HL-60 (cell line): ENCODE measurements around the gene DAB2.

ENCODE experiments used
- DNase-seq, 2 experiments: peaks; one replicate each; pipeline ENCODE4 v3.0.0-alpha.2; 2010 to 2020; ENCODE audit warnings: low read depth in 1 of 2, low spot score in 1 of 2
- H3K27ac ChIP-seq: fragments of 250-450 bp; sonication (Bioruptor Pico); replicated peaks from 2 replicates; pipeline ENCODE4 v1.5.1; 2020; ENCODE audit warnings: mild to moderate bottlenecking, moderate library complexity
- H3K27me3 ChIP-seq: fragments of 250-450 bp; sonication (Bioruptor Pico); 2 replicates; pipeline ENCODE4 v1.5.1; 2021; ENCODE audit warnings: mild to moderate bottlenecking, moderate library complexity; ENCODE audit not compliant: insufficient read depth, poor library complexity, severe bottlenecking
- H3K4me3 ChIP-seq: replicated peaks from 2 replicates; pipeline ENCODE4 v1.5.1; 2011; ENCODE audit warnings: mild to moderate bottlenecking, control low read depth, low read length; ENCODE audit not compliant: insufficient read depth
- GABPA ChIP-seq: IDR thresholded peaks from 2 replicates; pipeline ENCODE4 v1.6.1; 2012; ENCODE audit warnings: low read depth
- POLR2AphosphoS5 ChIP-seq: IDR thresholded peaks from 2 replicates; pipeline ENCODE4 v1.6.1; 2012; ENCODE audit warnings: low read depth
- SPI1 ChIP-seq: IDR thresholded peaks from 2 replicates; pipeline ENCODE4 v1.6.1; 2012; ENCODE audit warnings: low read depth, mild to moderate bottlenecking, borderline replicate concordance
- TF ChIP-seq, protein P1 (sequence below): IDR thresholded peaks from 2 replicates; pipeline ENCODE4 v1.6.1; 2012; ENCODE audit warnings: low read depth; ENCODE audit not compliant: insufficient replicate concordance
- TF ChIP-seq, protein P2 (sequence below): IDR thresholded peaks from one replicate; pipeline ENCODE4 v1.5.1; 2011; ENCODE audit warnings: low read length, control low read depth, inconsistent platforms; ENCODE audit not compliant: insufficient read depth

The DAB2 gene

DNA sequence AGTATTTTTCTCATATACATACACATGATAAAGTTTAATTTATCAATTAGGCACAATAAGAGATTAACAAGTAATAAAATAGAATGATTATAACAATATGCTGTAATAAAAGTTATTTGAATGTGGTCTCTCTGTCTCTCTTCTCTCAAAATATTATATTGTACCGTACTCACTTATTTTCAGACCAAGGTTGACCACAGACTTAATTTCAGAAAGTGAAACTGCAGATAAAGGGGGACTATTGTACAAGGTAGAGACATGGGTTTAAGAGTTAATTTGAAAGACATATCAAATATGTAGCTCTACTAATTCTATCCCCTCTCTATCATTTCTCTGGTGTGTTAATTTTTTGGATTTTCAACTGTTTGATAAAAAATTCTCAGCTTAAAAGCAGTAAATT is 40.5 kb downstream of the DAB2 start:
- no peak for TF ChIP-seq POLR2AphosphoS5
- no peak for TF ChIP-seq GABPA
- TF ChIP-seq, protein P1, sequence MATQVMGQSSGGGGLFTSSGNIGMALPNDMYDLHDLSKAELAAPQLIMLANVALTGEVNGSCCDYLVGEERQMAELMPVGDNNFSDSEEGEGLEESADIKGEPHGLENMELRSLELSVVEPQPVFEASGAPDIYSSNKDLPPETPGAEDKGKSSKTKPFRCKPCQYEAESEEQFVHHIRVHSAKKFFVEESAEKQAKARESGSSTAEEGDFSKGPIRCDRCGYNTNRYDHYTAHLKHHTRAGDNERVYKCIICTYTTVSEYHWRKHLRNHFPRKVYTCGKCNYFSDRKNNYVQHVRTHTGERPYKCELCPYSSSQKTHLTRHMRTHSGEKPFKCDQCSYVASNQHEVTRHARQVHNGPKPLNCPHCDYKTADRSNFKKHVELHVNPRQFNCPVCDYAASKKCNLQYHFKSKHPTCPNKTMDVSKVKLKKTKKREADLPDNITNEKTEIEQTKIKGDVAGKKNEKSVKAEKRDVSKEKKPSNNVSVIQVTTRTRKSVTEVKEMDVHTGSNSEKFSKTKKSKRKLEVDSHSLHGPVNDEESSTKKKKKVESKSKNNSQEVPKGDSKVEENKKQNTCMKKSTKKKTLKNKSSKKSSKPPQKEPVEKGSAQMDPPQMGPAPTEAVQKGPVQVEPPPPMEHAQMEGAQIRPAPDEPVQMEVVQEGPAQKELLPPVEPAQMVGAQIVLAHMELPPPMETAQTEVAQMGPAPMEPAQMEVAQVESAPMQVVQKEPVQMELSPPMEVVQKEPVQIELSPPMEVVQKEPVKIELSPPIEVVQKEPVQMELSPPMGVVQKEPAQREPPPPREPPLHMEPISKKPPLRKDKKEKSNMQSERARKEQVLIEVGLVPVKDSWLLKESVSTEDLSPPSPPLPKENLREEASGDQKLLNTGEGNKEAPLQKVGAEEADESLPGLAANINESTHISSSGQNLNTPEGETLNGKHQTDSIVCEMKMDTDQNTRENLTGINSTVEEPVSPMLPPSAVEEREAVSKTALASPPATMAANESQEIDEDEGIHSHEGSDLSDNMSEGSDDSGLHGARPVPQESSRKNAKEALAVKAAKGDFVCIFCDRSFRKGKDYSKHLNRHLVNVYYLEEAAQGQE = no peak
- TF ChIP-seq, protein P2, sequence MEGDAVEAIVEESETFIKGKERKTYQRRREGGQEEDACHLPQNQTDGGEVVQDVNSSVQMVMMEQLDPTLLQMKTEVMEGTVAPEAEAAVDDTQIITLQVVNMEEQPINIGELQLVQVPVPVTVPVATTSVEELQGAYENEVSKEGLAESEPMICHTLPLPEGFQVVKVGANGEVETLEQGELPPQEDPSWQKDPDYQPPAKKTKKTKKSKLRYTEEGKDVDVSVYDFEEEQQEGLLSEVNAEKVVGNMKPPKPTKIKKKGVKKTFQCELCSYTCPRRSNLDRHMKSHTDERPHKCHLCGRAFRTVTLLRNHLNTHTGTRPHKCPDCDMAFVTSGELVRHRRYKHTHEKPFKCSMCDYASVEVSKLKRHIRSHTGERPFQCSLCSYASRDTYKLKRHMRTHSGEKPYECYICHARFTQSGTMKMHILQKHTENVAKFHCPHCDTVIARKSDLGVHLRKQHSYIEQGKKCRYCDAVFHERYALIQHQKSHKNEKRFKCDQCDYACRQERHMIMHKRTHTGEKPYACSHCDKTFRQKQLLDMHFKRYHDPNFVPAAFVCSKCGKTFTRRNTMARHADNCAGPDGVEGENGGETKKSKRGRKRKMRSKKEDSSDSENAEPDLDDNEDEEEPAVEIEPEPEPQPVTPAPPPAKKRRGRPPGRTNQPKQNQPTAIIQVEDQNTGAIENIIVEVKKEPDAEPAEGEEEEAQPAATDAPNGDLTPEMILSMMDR = no peak
- no peak for TF ChIP-seq SPI1
- Histone ChIP-seq H3K27ac (no peak overlapping the region), H3K4me3 (no peak overlapping the region), H3K27me3 (peaks cover 15% of the 10 kb centered on the region)
- no peak for DNase-seq

DNA sequence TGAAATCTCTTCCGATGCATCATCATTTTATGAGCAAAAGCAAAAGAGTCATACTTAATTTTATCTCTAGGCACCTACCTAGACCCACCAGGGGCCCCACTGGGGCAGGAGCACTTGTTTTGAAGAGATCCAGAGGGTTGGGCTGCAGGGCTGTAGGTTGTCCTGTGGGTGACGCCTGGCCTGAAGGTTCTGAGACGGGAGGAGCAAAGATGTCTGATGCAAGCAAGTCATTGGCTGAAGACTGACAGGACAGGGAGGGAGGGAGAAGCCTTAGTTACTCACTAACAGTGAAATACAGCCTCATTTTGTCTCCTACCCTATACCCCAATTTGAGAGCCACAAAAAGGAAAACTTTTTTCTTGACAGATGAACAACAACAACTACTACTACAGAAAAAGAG is 43.4 kb downstream of the DAB2 start:
- DNase-seq = no peak
- Histone ChIP-seq H3K27ac (no peak overlapping the region), H3K27me3 (peaks cover 13% of the 10 kb centered on the region), H3K4me3 (no peak overlapping the region)
- TF ChIP-seq GABPA (no peak), SPI1 (no peak), POLR2AphosphoS5 (no peak)
- TF ChIP-seq, protein P1 = no peak
- TF ChIP-seq, protein P2 = no peak

DNA sequence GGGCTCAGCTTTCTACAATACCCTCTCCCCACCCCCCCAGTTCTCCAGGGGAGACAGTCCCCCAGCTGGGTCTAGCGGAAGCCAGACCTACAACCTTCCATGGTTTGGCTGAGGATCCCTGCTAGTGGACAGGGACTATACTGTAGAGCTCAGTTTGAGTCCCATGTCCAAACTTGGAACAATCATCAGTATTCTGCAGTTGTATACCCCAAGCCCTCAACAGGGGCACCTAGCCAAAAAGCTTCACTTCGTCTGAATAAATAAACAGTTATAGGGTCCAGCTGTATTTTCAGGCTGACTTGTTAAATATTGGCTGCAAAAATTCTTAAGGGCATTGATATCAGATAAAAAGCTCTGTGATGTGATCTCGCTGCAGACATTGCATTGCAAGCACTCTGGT is 45.1 kb downstream of the DAB2 start:
- H3K27ac ChIP-seq = no peak overlapping the region
- no peak overlapping the region for H3K4me3 ChIP-seq
- H3K27me3 ChIP-seq = peaks cover 14% of the 10 kb centered on the region
- TF ChIP-seq, protein P2 = no peak
- TF ChIP-seq SPI1 (no peak), POLR2AphosphoS5 (no peak), GABPA (no peak)
- TF ChIP-seq, protein P1 = no peak
- DNase-seq = no peak
